HepG2 (cell line): ENCODE data around the gene CAPN10. TPM values are rescaled to one million over a fixed set of nuclear protein-coding genes. Genes with fewer than 3 reads are reported as not detected.
A peak's percentile ranks its signal among the peaks of the same experiment; 100 is the strongest.

Source experiments
- AKNA ChIP-seq: sonication (generic); formaldehyde crosslinking; IDR thresholded peaks from 2 replicates; pipeline ENCODE4 v1.4.0; 2020; ENCODE audit warnings: missing genetic modification reagents, borderline replicate concordance
- GATA4 ChIP-seq: sonication (generic); IDR thresholded peaks from 2 replicates; pipeline ENCODE4 v1.6.1; 2016; ENCODE audit warnings: antibody characterized with exemption, low read depth, borderline replicate concordance
- KLF16 ChIP-seq, 2 experiments: sonication (generic) in 1 of 2; formaldehyde crosslinking in 1 of 2; IDR thresholded peaks; 2 replicates each; pipeline versions ENCODE4 v1.6.1 to v1.8.0; 2016 to 2023; ENCODE audit warnings: missing genetic modification reagents in 2 of 2, missing compliant biosample characterization in 1 of 2
- MED8 ChIP-seq: sonication (generic); formaldehyde crosslinking; IDR thresholded peaks from 2 replicates; pipeline ENCODE4 v1.8.1; 2023; ENCODE audit warnings: mild to moderate bottlenecking, missing genetic modification reagents; ENCODE audit not compliant: insufficient replicate concordance
- NFYC ChIP-seq: IDR thresholded peaks from 2 replicates; pipeline ENCODE4 v1.6.1; 2016; ENCODE audit warnings: missing genetic modification reagents, missing compliant biosample characterization
- SAP130 ChIP-seq: IDR thresholded peaks from 2 replicates; pipeline ENCODE4 v1.6.1; 2016; ENCODE audit warnings: low read depth
- SATB2 ChIP-seq: sonication (generic); formaldehyde crosslinking; IDR thresholded peaks from 2 replicates; pipeline ENCODE4 v1.5.0; 2020; ENCODE audit warnings: missing genetic modification reagents
- TARDBP ChIP-seq: sonication (generic); formaldehyde crosslinking; IDR thresholded peaks from 2 replicates; pipeline ENCODE4 v1.8.0; 2022; ENCODE audit warnings: mild to moderate bottlenecking, missing genetic modification reagents
- UBTF ChIP-seq: sonication (generic); formaldehyde crosslinking; IDR thresholded peaks from 2 replicates; pipeline ENCODE4 v1.4.0; 2020; ENCODE audit warnings: mild to moderate bottlenecking, missing genetic modification reagents
- ZNF333 ChIP-seq: sonication (generic); formaldehyde crosslinking; IDR thresholded peaks from 2 replicates; pipeline ENCODE4 v1.4.0; 2020; ENCODE audit warnings: mild to moderate bottlenecking, missing genetic modification reagents, borderline replicate concordance
- polyA plus RNA-seq, 8 experiments: library from polyadenylated mRNA; depleted of rRNA in 3 of 8; stranded (reverse) in 7 of 8; unstranded in 1 of 8; fragments of >200 nt; fragmentation: Illumina TruSeq in 4 of 8; extraction: Trizol in 4 of 8; gene quantifications; 2 replicates each; pipeline versions ENCODE4 v1.2.1 to v1.2.3, GENCODE V29; 2011 to 2016; ENCODE audit warnings: low read depth in 4 of 8, missing spikeins in 1 of 8, mixed read lengths in 1 of 8; ENCODE audit not compliant: insufficient read depth in 1 of 8
- total RNA-seq, 5 experiments: library from RNA; depleted of rRNA; stranded (reverse); fragments of >200 nt; fragmentation: Illumina TruSeq; extraction: Trizol; gene quantifications; 2 replicates each; pipeline ENCODE4 v1.2.3, GENCODE V29; 2016; ENCODE audit warnings: low read depth in 1 of 5
- TF ChIP-seq, protein P1 (sequence below): sonication (generic); formaldehyde crosslinking; IDR thresholded peaks from 2 replicates; pipeline ENCODE4 v1.4.0; 2020; ENCODE audit warnings: missing genetic modification reagents, borderline replicate concordance
- TF ChIP-seq, protein P2 (sequence below), 2 experiments: sonication (generic) in 1 of 2; formaldehyde crosslinking in 1 of 2; IDR thresholded peaks; 2 replicates each; pipeline versions ENCODE4 v1.4.0 to v1.6.1; 2016 to 2020; ENCODE audit warnings: borderline replicate concordance in 1 of 2, low read depth in 1 of 2, mild to moderate bottlenecking in 1 of 2, missing genetic modification reagents in 1 of 2

Gene CAPN10
- total and polyA plus RNA-seq, 2 of the 13 experiments (the other 11 are each of a cell fraction or from before 2014, with no cell fraction given), result 27.6 to 32.4 TPM

- TF ChIP-seq, protein P1, sequence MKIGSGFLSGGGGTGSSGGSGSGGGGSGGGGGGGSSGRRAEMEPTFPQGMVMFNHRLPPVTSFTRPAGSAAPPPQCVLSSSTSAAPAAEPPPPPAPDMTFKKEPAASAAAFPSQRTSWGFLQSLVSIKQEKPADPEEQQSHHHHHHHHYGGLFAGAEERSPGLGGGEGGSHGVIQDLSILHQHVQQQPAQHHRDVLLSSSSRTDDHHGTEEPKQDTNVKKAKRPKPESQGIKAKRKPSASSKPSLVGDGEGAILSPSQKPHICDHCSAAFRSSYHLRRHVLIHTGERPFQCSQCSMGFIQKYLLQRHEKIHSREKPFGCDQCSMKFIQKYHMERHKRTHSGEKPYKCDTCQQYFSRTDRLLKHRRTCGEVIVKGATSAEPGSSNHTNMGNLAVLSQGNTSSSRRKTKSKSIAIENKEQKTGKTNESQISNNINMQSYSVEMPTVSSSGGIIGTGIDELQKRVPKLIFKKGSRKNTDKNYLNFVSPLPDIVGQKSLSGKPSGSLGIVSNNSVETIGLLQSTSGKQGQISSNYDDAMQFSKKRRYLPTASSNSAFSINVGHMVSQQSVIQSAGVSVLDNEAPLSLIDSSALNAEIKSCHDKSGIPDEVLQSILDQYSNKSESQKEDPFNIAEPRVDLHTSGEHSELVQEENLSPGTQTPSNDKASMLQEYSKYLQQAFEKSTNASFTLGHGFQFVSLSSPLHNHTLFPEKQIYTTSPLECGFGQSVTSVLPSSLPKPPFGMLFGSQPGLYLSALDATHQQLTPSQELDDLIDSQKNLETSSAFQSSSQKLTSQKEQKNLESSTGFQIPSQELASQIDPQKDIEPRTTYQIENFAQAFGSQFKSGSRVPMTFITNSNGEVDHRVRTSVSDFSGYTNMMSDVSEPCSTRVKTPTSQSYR (CRISPR knock-in tag), result no peak
- TF ChIP-seq UBTF (CRISPR knock-in tag), result no peak; the same call in 1 of the 2 replicates
- peak; percentile 76 for TF ChIP-seq NFYC (CRISPR knock-in tag)
- no peak for TF ChIP-seq AKNA (CRISPR knock-in tag)
- TF ChIP-seq, protein P2, sequence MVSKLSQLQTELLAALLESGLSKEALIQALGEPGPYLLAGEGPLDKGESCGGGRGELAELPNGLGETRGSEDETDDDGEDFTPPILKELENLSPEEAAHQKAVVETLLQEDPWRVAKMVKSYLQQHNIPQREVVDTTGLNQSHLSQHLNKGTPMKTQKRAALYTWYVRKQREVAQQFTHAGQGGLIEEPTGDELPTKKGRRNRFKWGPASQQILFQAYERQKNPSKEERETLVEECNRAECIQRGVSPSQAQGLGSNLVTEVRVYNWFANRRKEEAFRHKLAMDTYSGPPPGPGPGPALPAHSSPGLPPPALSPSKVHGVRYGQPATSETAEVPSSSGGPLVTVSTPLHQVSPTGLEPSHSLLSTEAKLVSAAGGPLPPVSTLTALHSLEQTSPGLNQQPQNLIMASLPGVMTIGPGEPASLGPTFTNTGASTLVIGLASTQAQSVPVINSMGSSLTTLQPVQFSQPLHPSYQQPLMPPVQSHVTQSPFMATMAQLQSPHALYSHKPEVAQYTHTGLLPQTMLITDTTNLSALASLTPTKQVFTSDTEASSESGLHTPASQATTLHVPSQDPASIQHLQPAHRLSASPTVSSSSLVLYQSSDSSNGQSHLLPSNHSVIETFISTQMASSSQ (IDR thresholded peaks at IDR 0.05; ENCODE audit: low read depth), result no peak
- TF ChIP-seq, protein P2 (CRISPR knock-in tag; IDR thresholded peaks at IDR 0.05; ENCODE audit: borderline replicate concordance), result peak; percentile 54
- TF ChIP-seq MED8 (CRISPR knock-in tag), result peak; percentile 71
- peak in 1 of 2 experiments; percentile 58; a peak in 2 of 4 replicates for TF ChIP-seq KLF16 (CRISPR knock-in tag; IDR thresholded peaks at IDR 0.05)
- TF ChIP-seq SAP130 (CRISPR knock-in tag), result peak; percentile 93
- TF ChIP-seq SATB2, result peak; percentile 78; the same call in 1 of the 2 replicates
- peak; percentile 25; the same call in 1 of the 2 replicates for TF ChIP-seq TARDBP
- peak; percentile 20; the same call in 1 of the 2 replicates for TF ChIP-seq ZNF333 (CRISPR knock-in tag)
- 0 out of 2 replicates have a peak, but pooled peaks have one; percentile 25 for TF ChIP-seq GATA4
Measured at GRCh38 chr2:240560480-240561324, 25.8 kb upstream of the CAPN10 start (continued).
